SKM-1 (cell line): ENCODE results near the gene SFR1.

Experiments
- DNase-seq: peaks from one replicate; lab custom pipeline; 2025; ENCODE audit not compliant: unreplicated experiment; lab: John Stamatoyannopoulos, UW

The SFR1 gene

DNA sequence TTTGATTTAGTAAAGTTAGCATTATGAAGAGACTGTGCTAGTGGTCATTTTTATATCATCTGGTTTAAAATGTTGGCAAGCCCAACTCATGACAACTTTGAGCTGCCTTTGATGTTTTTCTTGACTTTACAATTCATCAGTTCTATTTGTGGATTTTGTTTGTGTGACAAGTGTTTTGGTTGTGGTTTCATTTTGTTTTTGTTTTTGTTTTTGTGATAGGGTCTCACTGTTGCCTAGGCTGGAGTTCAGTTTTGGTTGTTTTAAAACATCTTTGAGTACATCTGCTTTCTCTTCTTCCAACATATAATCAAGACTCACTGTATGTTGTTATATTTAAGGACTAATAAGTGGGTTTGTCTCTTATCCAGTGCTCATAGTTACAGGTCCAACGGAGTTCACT lies 17.6 kb upstream of the SFR1 start:
- DNase-seq: no peak

DNA sequence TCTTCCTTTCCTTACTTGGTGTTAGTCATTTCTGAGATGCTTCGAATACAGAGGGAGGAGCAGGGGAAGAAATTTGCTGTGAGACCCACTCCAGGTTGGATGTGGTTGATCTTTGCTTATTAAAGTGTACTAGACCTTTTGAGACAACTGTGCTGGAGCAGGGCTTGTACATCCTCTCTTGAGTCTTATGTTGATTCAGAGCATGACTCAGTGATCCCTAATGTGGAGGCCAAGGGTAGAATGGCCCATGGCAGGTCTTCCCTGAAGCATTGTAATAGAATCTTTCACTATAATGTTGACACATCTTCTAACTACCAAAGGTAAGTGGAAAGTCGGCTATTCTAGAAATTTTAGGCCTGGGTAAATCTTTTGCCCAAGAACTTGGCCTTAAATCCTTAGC lies 17.0 kb upstream of the SFR1 start:
- no peak for DNase-seq

DNA sequence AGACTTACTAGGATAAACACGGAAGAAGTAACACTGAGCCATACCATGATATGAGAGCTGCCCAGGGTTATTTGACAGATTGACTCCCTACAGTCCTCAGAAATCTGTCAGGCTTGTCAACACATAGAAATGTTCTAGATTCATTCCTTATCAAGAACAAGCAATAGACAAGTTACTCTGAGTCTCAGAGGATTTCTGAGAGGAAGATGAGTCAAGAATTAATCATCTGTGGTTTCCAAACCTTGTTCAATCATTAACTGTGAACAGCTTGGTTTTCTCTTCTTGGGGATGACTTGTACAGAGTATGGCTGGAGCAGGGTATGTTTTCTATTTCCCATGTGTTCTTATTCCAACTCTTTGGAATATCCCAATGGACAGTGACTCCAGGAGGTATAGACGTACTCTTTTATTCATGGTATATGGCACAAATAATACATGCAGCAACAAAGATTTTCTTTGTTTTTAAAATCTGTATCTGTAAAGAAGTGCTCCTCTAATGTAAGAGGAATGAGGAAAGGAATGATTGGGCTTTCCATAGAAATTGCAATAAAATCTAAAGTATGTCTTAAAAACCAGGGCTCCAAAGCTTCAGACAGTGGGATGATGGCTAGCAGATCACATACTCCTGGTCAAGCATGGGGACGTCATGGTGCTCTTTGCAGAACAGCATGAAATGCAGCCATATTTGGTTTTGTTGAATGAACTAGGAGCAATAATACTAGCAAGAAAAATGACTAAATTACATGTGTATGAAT lies 11.9 kb upstream of the SFR1 start:
- DNase-seq: no peak

GRCh38 chr10:104113376-104113956 lies 8.5 kb upstream of the SFR1 start:
- DNase-seq: no peak

GRCh38 chr10:104117839-104118323 lies 4.1 kb upstream of the SFR1 start:
- no peak for DNase-seq

DNA sequence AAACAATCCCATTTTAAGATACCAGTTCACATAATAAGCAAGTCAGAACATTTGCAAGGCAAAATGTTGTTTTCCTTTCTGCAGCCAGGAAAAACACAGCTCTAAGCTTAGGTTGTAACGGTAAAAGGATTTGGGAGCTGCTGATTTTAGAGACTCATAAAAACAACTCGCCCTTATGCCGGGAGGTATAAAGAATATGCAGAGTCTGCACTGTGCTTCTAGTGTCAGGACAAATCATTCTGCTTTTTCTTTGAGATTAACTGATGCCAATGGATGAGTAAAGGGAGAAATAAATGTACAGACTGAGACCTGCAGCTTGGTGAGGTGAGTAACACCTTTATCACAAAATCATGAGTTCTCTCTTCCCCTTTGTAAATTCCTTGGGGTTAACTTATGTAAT lies 2.0 kb upstream of the SFR1 start:
- DNase-seq: no peak

GRCh38 chr10:104120512-104120902 lies 1.5 kb upstream of the SFR1 start:
- no peak for DNase-seq

GRCh38 chr10:104120903-104121484 lies 977 bp upstream of the SFR1 start:
- peak; percentile 54 for DNase-seq

DNA sequence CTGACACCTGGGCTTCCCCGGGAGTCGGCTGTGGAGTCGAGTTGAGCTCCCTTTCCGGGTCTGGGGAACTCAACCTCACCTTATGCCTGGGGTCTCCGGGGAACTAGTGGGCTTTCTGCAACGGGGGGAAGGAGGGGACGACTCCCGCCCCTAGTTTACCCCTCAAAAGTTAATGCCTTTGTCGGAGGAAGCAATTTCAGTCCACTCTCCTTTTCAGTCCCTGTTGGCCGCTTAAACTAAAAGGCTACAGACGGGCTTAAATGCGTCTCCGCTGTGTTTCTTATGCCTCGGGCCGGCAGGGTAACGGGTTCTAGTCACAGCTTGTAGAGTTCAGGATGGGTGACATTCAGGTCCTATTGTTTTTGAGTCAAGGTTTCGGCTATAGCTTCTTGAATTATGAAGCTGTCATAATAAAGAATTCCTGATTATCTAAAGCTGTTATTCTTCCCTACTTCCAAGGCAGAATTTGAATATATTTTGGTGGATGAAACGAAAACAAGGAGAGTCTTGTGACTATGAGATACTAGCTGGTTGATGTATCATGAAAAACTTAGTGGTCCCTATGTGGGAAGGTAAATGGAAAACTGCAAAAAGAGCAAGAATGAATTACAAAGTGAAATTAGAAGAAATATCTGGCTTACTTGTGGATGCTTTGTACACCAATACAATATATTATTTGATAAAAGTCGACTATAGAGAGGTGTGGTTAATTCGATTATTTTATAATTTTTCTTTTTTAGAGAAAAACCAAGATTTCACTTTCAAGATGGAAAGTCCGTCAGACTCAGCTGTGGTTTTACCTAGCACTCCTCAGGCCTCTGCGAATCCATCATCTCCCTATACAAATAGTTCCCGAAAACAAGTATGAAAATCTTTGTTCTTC lies 495 bp downstream of the SFR1 start:
- DNase-seq: no peak

DNA sequence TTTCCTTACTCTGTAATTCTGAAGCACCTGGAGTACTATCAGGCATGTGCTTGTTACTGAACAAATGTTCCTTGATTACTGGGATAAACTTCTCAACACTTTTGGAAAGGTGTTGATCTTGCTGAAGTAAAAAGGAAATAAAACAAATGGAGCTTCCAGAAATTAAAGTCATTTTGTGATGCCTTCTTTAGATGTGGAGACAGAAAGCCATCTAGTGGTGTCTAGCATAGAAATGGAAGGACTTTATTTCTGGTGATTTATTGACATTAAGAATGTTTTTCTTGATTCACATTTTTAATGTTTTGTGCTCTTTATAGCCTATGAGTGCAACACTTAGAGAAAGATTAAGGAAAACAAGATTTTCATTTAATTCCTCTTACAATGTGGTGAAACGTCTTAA lies 1.4 kb downstream of the SFR1 start:
- no peak for DNase-seq

GRCh38 chr10:104127411-104127810 lies 5.4 kb downstream of the SFR1 start:
- DNase-seq: no peak

DNA sequence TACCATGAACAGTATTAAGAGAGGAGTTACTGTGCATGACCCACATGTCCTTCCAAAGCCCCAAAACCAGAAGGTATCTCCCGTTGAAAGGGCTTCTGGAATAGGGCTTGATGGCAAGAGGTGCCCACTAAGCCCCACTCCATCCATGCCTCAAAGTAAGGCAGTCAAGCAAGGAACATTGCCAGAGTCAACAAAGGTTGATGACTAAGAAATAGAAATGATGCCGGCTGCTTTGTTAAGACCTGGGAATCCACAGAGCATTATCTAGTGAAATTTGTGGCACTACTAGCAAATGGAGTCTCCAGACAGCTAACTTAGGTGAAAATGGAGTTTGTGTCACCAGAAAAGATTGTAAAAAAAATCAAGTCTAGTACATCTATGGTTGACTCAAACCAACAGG lies 6.2 kb downstream of the SFR1 start:
- no peak for DNase-seq

GRCh38 chr10:104130041-104130440 lies 8.1 kb downstream of the SFR1 start:
- no peak for DNase-seq

- no peak for DNase-seq
Observed at GRCh38 chr10:104138131-104138530, 16.2 kb downstream of the SFR1 start.

GRCh38 chr10:104139221-104139620 lies 17.2 kb downstream of the SFR1 start:
- DNase-seq: no peak

- no peak for DNase-seq
Observed at GRCh38 chr10:104142081-104142480, 20.1 kb downstream of the SFR1 start.

GRCh38 chr10:104143829-104144228 lies 21.9 kb downstream of the SFR1 start:
- DNase-seq: no peak

- DNase-seq: no peak
Observed at GRCh38 chr10:104144931-104145330, 23.0 kb downstream of the SFR1 start.

DNA sequence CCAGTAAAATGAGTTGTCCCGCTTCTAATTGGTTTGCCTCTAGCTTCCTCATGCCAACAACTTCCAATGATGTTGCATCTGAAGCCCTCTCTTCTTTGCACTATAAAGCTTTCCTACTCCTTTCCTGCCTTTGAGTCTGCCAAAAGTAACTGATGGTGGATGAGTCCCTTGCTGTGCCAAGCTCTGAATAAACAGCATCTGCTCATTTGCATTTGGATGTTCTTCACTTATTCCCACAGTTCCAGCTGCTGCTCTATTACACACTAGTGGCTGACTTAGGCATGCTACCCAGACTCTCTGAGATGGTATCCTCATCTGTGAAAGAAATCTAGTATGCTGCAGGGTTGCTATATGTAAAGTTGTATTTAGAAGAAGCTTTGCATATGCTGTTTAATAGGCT lies 24.9 kb downstream of the SFR1 start:
- DNase-seq: no peak

GRCh38 chr10:104150139-104150538 lies 28.2 kb downstream of the SFR1 start:
- no peak for DNase-seq

GRCh38 chr10:104151737-104152136 lies 29.8 kb downstream of the SFR1 start:
- DNase-seq: no peak
